BE2C (cell line): ENCODE results near the gene CYB5B.

Source experiments
- DNase-seq: peaks from one replicate; pipeline ENCODE4 v3.0.0-alpha.2; 2020
- H3K27me3 ChIP-seq: fragments of 250-450 bp; sonication (Bioruptor Pico); 2 replicates; pipeline ENCODE4 v1.5.1; 2020; ENCODE audit warnings: mild to moderate bottlenecking
- H3K36me3 ChIP-seq: fragments of 250-450 bp; sonication (Bioruptor Pico); 2 replicates; pipeline ENCODE4 v1.5.1; 2020; ENCODE audit warnings: mild to moderate bottlenecking
- H3K4me1 ChIP-seq: fragments of 250-450 bp; sonication (Bioruptor Pico); 2 replicates; pipeline ENCODE4 v1.5.1; 2020
- H3K4me3 ChIP-seq: 2 replicates; pipeline ENCODE4 v1.5.1; 2011; ENCODE audit warnings: low read depth, low read length
- H3K9me3 ChIP-seq: fragments of 250-450 bp; sonication (Bioruptor Pico); 2 replicates; pipeline ENCODE4 v1.5.1; 2020
- TF ChIP-seq, protein P1 (sequence below): IDR thresholded peaks from 2 replicates; pipeline ENCODE4 v1.5.1; 2012; ENCODE audit warnings: mild to moderate bottlenecking, low read depth, low read length

The CYB5B gene

GRCh38 chr16:69382421-69382820, 42.0 kb upstream of the CYB5B start:
- Histone ChIP-seq H3K9me3 (no peaks in the 10 kb centered on the region), H3K4me3 (no peak overlapping the region), H3K36me3 (peaks cover 67% of the 10 kb centered on the region), H3K4me1 (no peaks in the 10 kb centered on the region), H3K27me3 (no peaks in the 10 kb centered on the region)
- TF ChIP-seq, protein P1, sequence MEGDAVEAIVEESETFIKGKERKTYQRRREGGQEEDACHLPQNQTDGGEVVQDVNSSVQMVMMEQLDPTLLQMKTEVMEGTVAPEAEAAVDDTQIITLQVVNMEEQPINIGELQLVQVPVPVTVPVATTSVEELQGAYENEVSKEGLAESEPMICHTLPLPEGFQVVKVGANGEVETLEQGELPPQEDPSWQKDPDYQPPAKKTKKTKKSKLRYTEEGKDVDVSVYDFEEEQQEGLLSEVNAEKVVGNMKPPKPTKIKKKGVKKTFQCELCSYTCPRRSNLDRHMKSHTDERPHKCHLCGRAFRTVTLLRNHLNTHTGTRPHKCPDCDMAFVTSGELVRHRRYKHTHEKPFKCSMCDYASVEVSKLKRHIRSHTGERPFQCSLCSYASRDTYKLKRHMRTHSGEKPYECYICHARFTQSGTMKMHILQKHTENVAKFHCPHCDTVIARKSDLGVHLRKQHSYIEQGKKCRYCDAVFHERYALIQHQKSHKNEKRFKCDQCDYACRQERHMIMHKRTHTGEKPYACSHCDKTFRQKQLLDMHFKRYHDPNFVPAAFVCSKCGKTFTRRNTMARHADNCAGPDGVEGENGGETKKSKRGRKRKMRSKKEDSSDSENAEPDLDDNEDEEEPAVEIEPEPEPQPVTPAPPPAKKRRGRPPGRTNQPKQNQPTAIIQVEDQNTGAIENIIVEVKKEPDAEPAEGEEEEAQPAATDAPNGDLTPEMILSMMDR, result no peak
- DNase-seq, result no peak

- no peaks in the 10 kb centered on the region for H3K9me3 ChIP-seq
- TF ChIP-seq, protein P1, result no peak
- H3K4me1 ChIP-seq, result no peaks in the 10 kb centered on the region
- no peaks in the 10 kb centered on the region for H3K27me3 ChIP-seq
- H3K36me3 ChIP-seq, result peaks cover 42% of the 10 kb centered on the region
- H3K4me3 ChIP-seq, result peak overlapping the region; percentile 92
- DNase-seq, result no peak
Observed at GRCh38 chr16:69384974-69385373, 39.4 kb upstream of the CYB5B start.

- no peak for DNase-seq
- no peaks in the 10 kb centered on the region for H3K4me1 ChIP-seq
- H3K4me3 ChIP-seq, result no peak overlapping the region
- no peaks in the 10 kb centered on the region for H3K9me3 ChIP-seq
- no peaks in the 10 kb centered on the region for H3K27me3 ChIP-seq
- H3K36me3 ChIP-seq, result peaks cover 27% of the 10 kb centered on the region
- TF ChIP-seq, protein P1, result no peak
Observed at GRCh38 chr16:69386596-69386995, 37.8 kb upstream of the CYB5B start.

DNA sequence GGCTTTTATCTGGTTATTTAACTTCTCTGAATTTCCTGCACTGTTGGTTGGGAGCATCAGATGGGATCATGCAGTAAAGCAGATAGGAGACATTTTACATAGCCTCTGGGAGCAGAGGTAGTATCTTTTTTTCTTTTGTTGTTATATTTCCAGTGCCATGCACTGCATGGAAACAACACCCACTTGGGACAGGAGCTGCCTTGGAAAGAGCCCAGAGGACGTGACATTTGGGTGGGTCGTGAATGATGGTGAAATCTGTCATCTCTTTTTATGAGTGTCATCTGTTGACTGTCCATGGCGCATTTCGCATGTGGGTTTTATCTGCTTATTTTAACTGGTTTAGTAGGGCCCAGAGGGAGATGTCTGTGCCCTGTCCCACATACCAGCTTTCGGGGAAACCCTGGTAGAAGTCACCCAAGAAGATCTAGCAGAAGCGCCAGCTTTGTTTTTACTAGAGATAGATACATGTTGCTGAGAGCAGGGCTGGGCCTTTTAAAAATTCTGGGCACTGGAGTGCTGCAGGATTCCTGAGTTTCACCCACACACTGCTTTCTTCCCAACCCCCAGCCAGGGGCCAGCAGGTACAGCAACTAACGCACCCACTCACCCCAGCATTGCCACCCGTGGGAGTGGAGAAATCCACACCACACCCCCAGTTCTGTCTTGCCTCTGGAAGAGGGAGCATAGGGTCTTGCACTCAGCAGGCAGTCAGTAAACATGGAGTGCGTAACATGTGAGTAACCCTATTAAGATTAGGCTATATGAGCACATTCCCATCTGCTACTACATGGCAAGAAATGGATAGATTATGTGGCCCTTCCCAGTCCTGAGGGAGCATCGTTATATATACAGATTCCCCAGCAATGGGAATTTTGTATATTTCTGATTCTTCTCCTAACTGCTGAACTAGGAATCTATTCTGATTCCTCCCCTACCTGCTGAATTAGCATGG, 30.2 kb upstream of the CYB5B start:
- no peak for DNase-seq
- Histone ChIP-seq H3K27me3 (no peaks in the 10 kb centered on the region), H3K9me3 (no peaks in the 10 kb centered on the region), H3K4me1 (peaks cover 9% of the 10 kb centered on the region; the same call in 1 of the 2 replicates), H3K4me3 (no peak overlapping the region), H3K36me3 (no peaks in the 10 kb centered on the region)
- TF ChIP-seq, protein P1, result no peak

- no peaks in the 10 kb centered on the region for H3K36me3 ChIP-seq
- H3K4me1 ChIP-seq, result peaks cover 9% of the 10 kb centered on the region; the same call in 1 of the 2 replicates
- no peak overlapping the region for H3K4me3 ChIP-seq
- no peaks in the 10 kb centered on the region for H3K27me3 ChIP-seq
- TF ChIP-seq, protein P1, result no peak
- H3K9me3 ChIP-seq, result no peaks in the 10 kb centered on the region
- no peak for DNase-seq
Observed at GRCh38 chr16:69395859-69396186, 28.6 kb upstream of the CYB5B start.
